LoVo (cell line): ENCODE data around the gene PRIM2.
"Not testable (repeated sequence)": the region's sequence is repeated elsewhere in the genome, so short reads cannot be mapped to it uniquely, and the experiment has no call there.

Experiments used
- DNase-seq: peaks from one replicate; pipeline ENCODE4 v3.0.0-alpha.2; 2016; ENCODE audit warnings: low spot score

PRIM2 gene

GRCh38 chr6:57606331-57606730 is 288.9 kb downstream of the PRIM2 start:
- not testable (repeated sequence) for DNase-seq

GRCh38 chr6:57610612-57611011 is 293.2 kb downstream of the PRIM2 start:
- not testable (repeated sequence) for DNase-seq

GRCh38 chr6:57618959-57619358 is 301.5 kb downstream of the PRIM2 start:
- not testable (repeated sequence) for DNase-seq

- not testable (repeated sequence) for DNase-seq
Measured at GRCh38 chr6:57631773-57632172, 314.3 kb downstream of the PRIM2 start.

GRCh38 chr6:57658526-57658925 is 341.1 kb downstream of the PRIM2 start:
- not testable (repeated sequence) for DNase-seq

GRCh38 chr6:57659794-57660193 is 342.4 kb downstream of the PRIM2 start:
- DNase-seq, result not testable (repeated sequence)

GRCh38 chr6:57660940-57661339 is 343.5 kb downstream of the PRIM2 start:
- DNase-seq, result not testable (repeated sequence)

- not testable (repeated sequence) for DNase-seq
Measured at GRCh38 chr6:57668108-57668507, 350.7 kb downstream of the PRIM2 start.

- DNase-seq, result not testable (repeated sequence)
Measured at GRCh38 chr6:57671237-57671636, 353.8 kb downstream of the PRIM2 start.

GRCh38 chr6:57671937-57672627 is 354.7 kb downstream of the PRIM2 start:
- DNase-seq, result not testable (repeated sequence)

GRCh38 chr6:57673281-57673680 is 355.9 kb downstream of the PRIM2 start:
- not testable (repeated sequence) for DNase-seq

- not testable (repeated sequence) for DNase-seq
Measured at GRCh38 chr6:57675386-57675785, 358.0 kb downstream of the PRIM2 start.

GRCh38 chr6:57696382-57696781 is 379.0 kb downstream of the PRIM2 start:
- not testable (repeated sequence) for DNase-seq
